IMR-90 (cell line): ENCODE measurements around the gene KIRREL2. TPM values are rescaled to one million over a fixed set of nuclear protein-coding genes. Genes with fewer than 3 reads are reported as not detected.

ENCODE experiments used
- ATAC-seq: fragments of 200-7000 bp; cut with Tn5 transposase; 2 replicates; pipeline ENCODE4 v1.9.1; 2020; ENCODE audit warnings: low read depth, mild to moderate bottlenecking, moderate library complexity
- BruUV-seq: library from RNA; stranded (reverse); fragments of 400-500 nt; replicated peaks from 2 replicates; lab custom pipeline; 2021; lab: Mats Ljungman, UMichigan
- CTCF ChIA-PET: fragments of 300-600 bp; formaldehyde crosslinking; extraction: SDS; loops from one replicate; lab custom pipeline; 2021; ENCODE audit warnings: antibody characterized with exemption; lab: Yijun Ruan, JAX
- POLR2A ChIA-PET: fragments of 300-600 bp; sonication (Branson Sonifier 250); formaldehyde crosslinking; loops from one replicate; lab custom pipeline; 2022; ENCODE audit warnings: antibody characterized with exemption; ENCODE audit not compliant: unreplicated experiment; lab: Charles Lee
- DNase-seq: peaks from one replicate; pipeline ENCODE4 v3.0.0; 2013
- H2AFZ ChIP-seq: replicated peaks from 2 replicates; pipeline ENCODE3; 2013; ENCODE audit warnings: low read length, mild to moderate bottlenecking; ENCODE audit not compliant: poor library complexity
- H2AK5ac ChIP-seq: 2 replicates; pipeline ENCODE4 v1.6.1; 2013; ENCODE audit warnings: low read depth, low read length, inconsistent platforms
- H2AK9ac ChIP-seq: replicated peaks from 2 replicates; pipeline ENCODE3; 2013; ENCODE audit warnings: mild to moderate bottlenecking, low read depth, low read length, moderate library complexity; ENCODE audit not compliant: poor library complexity
- H2BK120ac ChIP-seq: 2 replicates; pipeline ENCODE4 v1.6.1; 2013; ENCODE audit warnings: low read depth, low read length, inconsistent platforms
- H2BK15ac ChIP-seq: 3 replicates; pipeline ENCODE4 v1.6.1; 2013; ENCODE audit warnings: low read depth, low read length, inconsistent platforms
- H2BK20ac ChIP-seq: 2 replicates; pipeline ENCODE4 v1.6.1; 2013; ENCODE audit warnings: low read depth, mild to moderate bottlenecking, inconsistent platforms, low read length, moderate library complexity
- H2BK5ac ChIP-seq: 2 replicates; pipeline ENCODE4 v1.6.1; 2013; ENCODE audit warnings: mild to moderate bottlenecking, low read depth, low read length, inconsistent platforms; ENCODE audit not compliant: poor library complexity, severe bottlenecking
- H3K14ac ChIP-seq: replicated peaks from 2 replicates; pipeline ENCODE4 v1.6.1; 2013; ENCODE audit warnings: low read depth, low read length, inconsistent platforms
- H3K18ac ChIP-seq: 2 replicates; pipeline ENCODE4 v1.6.1; 2013; ENCODE audit warnings: low read depth, low read length, control low read depth
- H3K23ac ChIP-seq: 2 replicates; pipeline ENCODE4 v1.6.1; 2013; ENCODE audit warnings: low read depth, low read length, inconsistent platforms
- H3K27ac ChIP-seq: 2 replicates; pipeline ENCODE4 v1.5.1; 2013; ENCODE audit warnings: mild to moderate bottlenecking, control low read depth, low read length; ENCODE audit not compliant: insufficient read depth
- H3K27me3 ChIP-seq: 2 replicates; pipeline ENCODE4 v1.6.1; 2013; ENCODE audit warnings: low read length; ENCODE audit not compliant: control insufficient read depth, insufficient read depth
- H3K36me3 ChIP-seq: 2 replicates; pipeline ENCODE4 v1.6.1; 2013; ENCODE audit warnings: low read length, mixed read lengths; ENCODE audit not compliant: control insufficient read depth, insufficient read depth
- H3K4ac ChIP-seq: 2 replicates; pipeline ENCODE4 v1.6.1; 2013; ENCODE audit warnings: low read depth, low read length, inconsistent platforms
- H3K4me1 ChIP-seq: 2 replicates; pipeline ENCODE4 v1.6.1; 2013; ENCODE audit warnings: low read length, mixed read lengths; ENCODE audit not compliant: control insufficient read depth, insufficient read depth
- H3K4me2 ChIP-seq: 2 replicates; pipeline ENCODE4 v1.6.1; 2013; ENCODE audit warnings: low read depth, mild to moderate bottlenecking, control low read depth, low read length, moderate library complexity
- H3K4me3 ChIP-seq: 2 replicates; pipeline ENCODE4 v1.5.1; 2013; ENCODE audit warnings: low read depth, mild to moderate bottlenecking, control low read depth, low read length, moderate library complexity; ENCODE audit not compliant: insufficient read depth
- H3K56ac ChIP-seq: 2 replicates; pipeline ENCODE4 v1.6.1; 2013; ENCODE audit warnings: low read length, inconsistent platforms; ENCODE audit not compliant: insufficient read depth; ENCODE audit errors: extremely low read depth
- H3K79me1 ChIP-seq, 2 experiments: 2 replicates each; pipeline ENCODE4 v1.6.1; 2013; ENCODE audit warnings: low read length in 2 of 2, inconsistent platforms in 1 of 2, low read depth in 1 of 2
- H3K9ac ChIP-seq: 2 replicates; pipeline ENCODE4 v1.6.1; 2013; ENCODE audit warnings: low read depth, low read length, control low read depth
- H3K9me1 ChIP-seq: 2 replicates; pipeline ENCODE4 v1.6.1; 2013; ENCODE audit warnings: low read length, inconsistent platforms; ENCODE audit not compliant: insufficient read depth
- H3K9me3 ChIP-seq: 2 replicates; pipeline ENCODE4 v1.6.1; 2013; ENCODE audit warnings: low read length; ENCODE audit not compliant: control insufficient read depth, insufficient read depth
- H4K20me1 ChIP-seq: 2 replicates; pipeline ENCODE4 v1.6.1; 2013; ENCODE audit warnings: low read length, inconsistent platforms; ENCODE audit not compliant: insufficient read depth
- H4K5ac ChIP-seq: 2 replicates; pipeline ENCODE4 v1.6.1; 2013; ENCODE audit warnings: mild to moderate bottlenecking, low read depth, low read length, control low read depth
- H4K8ac ChIP-seq, 2 experiments: 2 replicates each; pipeline ENCODE4 v1.6.1; 2013; ENCODE audit warnings: low read depth in 2 of 2, low read length in 2 of 2, control low read depth in 1 of 2, inconsistent platforms in 1 of 2
- H4K91ac ChIP-seq: 2 replicates; pipeline ENCODE4 v1.6.1; 2013; ENCODE audit warnings: low read depth, low read length, inconsistent platforms; ENCODE audit not compliant: insufficient read depth
- BHLHE40 ChIP-seq: fragments of 150-350 bp; IDR thresholded peaks from 2 replicates; pipeline ENCODE4 v1.6.1; 2016; ENCODE audit warnings: mild to moderate bottlenecking, low read depth, low read length
- CEBPB ChIP-seq: IDR thresholded peaks from 2 replicates; pipeline ENCODE4 v1.6.1; 2012; ENCODE audit warnings: low read depth, low read length, improper control_type of control experiment
- CHD1 ChIP-seq: IDR thresholded peaks from 2 replicates; pipeline ENCODE4 v1.6.1; 2012; ENCODE audit warnings: low read depth, low read length, improper control_type of control experiment
- CTCF ChIP-seq: conservative IDR thresholded peaks from 2 replicates; pipeline ENCODE4 v1.5.1; 2012; ENCODE audit warnings: mild to moderate bottlenecking, low read depth, low read length, improper control_type of control experiment
- FOS ChIP-seq: fragments of 150-350 bp; IDR thresholded peaks from 2 replicates; pipeline ENCODE4 v1.6.1; 2016; ENCODE audit warnings: low read depth, low read length
- MAFK ChIP-seq: IDR thresholded peaks from 2 replicates; pipeline ENCODE4 v1.6.1; 2012; ENCODE audit warnings: low read depth, low read length, improper control_type of control experiment
- MAZ ChIP-seq: IDR thresholded peaks from 2 replicates; pipeline ENCODE4 v1.6.1; 2012; ENCODE audit warnings: low read depth, mild to moderate bottlenecking, low read length, improper control_type of control experiment, moderate library complexity, borderline replicate concordance
- MXI1 ChIP-seq: IDR thresholded peaks from 2 replicates; pipeline ENCODE4 v1.6.1; 2012; ENCODE audit warnings: low read depth, mild to moderate bottlenecking, low read length, moderate library complexity, borderline replicate concordance
- NFE2L2 ChIP-seq: fragments of 150-350 bp; IDR thresholded peaks from 2 replicates; pipeline ENCODE4 v1.6.1; 2016; ENCODE audit warnings: low read depth, mild to moderate bottlenecking, low read length
- POLR2A ChIP-seq: IDR thresholded peaks from 2 replicates; pipeline ENCODE4 v1.6.1; 2012; ENCODE audit warnings: mild to moderate bottlenecking, low read depth, low read length
- RAD21 ChIP-seq: IDR thresholded peaks from 2 replicates; pipeline ENCODE4 v1.6.1; 2012; ENCODE audit warnings: low read length, improper control_type of control experiment
- RCOR1 ChIP-seq: IDR thresholded peaks from 2 replicates; pipeline ENCODE4 v1.6.1; 2012; ENCODE audit warnings: mild to moderate bottlenecking, low read length, improper control_type of control experiment; ENCODE audit not compliant: insufficient replicate concordance
- SMC3 ChIP-seq: fragments of 150-350 bp; IDR thresholded peaks from 2 replicates; pipeline ENCODE4 v1.6.1; 2016; ENCODE audit warnings: low read depth, mild to moderate bottlenecking, antibody characterized with exemption, low read length, moderate library complexity
- USF2 ChIP-seq: fragments of 150-350 bp; IDR thresholded peaks from 2 replicates; pipeline ENCODE4 v1.6.1; 2017; ENCODE audit warnings: mild to moderate bottlenecking, antibody characterized with exemption, low read length, low read depth
- WGBS, 2 experiments: methylation state at CpG; one replicate each; pipeline versions ENCODE4 v1.1.5 to v1.1.7; 2013; ENCODE audit warnings: missing lambda C conversion rate in 2 of 2; ENCODE audit not compliant: insufficient read length in 1 of 2; ENCODE audit errors: extremely low coverage in 2 of 2; 5-methylcytosine and 5-hydroxymethylcytosine counted together
- dilution Hi-C: fragments of 300-500 bp; cut with HindIII; formaldehyde crosslinking; loops from one replicate; pipeline ENCODE4 v1.14.3; 2018; ENCODE audit warnings: low sequenced_read_pairs; ENCODE audit not compliant: unreplicated experiment
- in situ Hi-C: fragments of 300-500 bp; cut with MboI; formaldehyde crosslinking; loops from 3 replicates; pipeline ENCODE4 v1.14.3; 2019; ENCODE audit warnings: low sequenced_read_pairs, inconsistent platforms, mixed read lengths
- intact Hi-C: fragments of 100-400 bp; cut with micrococcal nuclease; formaldehyde crosslinking; loops from 2 replicates; pipeline ENCODE4 v1.10.0; 2022
- polyA plus RNA-seq, 3 experiments: library from polyadenylated mRNA; depleted of rRNA; stranded (reverse); fragments of >200 nt; gene quantifications; 2 replicates each; pipeline ENCODE4 v1.2.3, GENCODE V29; 2012; ENCODE audit warnings: low replicate concordance in 1 of 3
- total RNA-seq: library from RNA; depleted of rRNA; stranded (reverse); fragments of >200 nt; gene quantifications from 2 replicates; pipeline ENCODE4 v1.2.3, GENCODE V29; 2012

Gene KIRREL2
- total and polyA plus RNA-seq, 2 of the 4 experiments (the other 2 are of a cell fraction) = not detected

GRCh38 chr19:35904311-35905068 lies 47.8 kb downstream of the KIRREL2 start:
- Histone ChIP-seq H3K23ac (no peak overlapping the region; the same call in 1 of the 2 replicates), H3K27me3 (no peaks in the 10 kb centered on the region), H3K9me1 (peaks cover 22% of the 10 kb centered on the region), H4K5ac (peak overlapping the region; percentile 55; the same call in 1 of the 2 replicates), H3K9me3 (no peaks in the 10 kb centered on the region), H2BK15ac (peak overlapping the region; percentile 81; the same call in 1 of the 3 replicates), H4K20me1 (no peaks in the 10 kb centered on the region), H2BK5ac (peak overlapping the region; percentile 71), H3K18ac (0 out of 2 replicates have a peak overlapping the region, but pooled peaks have one; percentile 24), H3K79me1 (peaks cover 0 to 7% of the 10 kb centered on the region in 2 experiments; a peak in 3 of 4 replicates), H3K4me3 (no peak overlapping the region), H2BK20ac (peak overlapping the region; percentile 82), H3K27ac (peak overlapping the region; percentile 80), H3K4me2 (no peak overlapping the region), H3K56ac (no peak overlapping the region), H2BK120ac (peak overlapping the region; percentile 79), H3K4ac (peak overlapping the region; percentile 72), H3K4me1 (peaks cover 31% of the 10 kb centered on the region), H4K8ac (peak overlapping the region in 1 of 2 experiments; percentile 84; a peak in 2 of 4 replicates), H3K14ac (no peak overlapping the region; the same call in 1 of the 2 replicates), H3K9ac (peak overlapping the region; percentile 31; the same call in 1 of the 2 replicates), H2AK9ac (peak overlapping the region; percentile 69), H3K36me3 (no peaks in the 10 kb centered on the region), H4K91ac (peak overlapping the region; percentile 51), H2AFZ (peak overlapping the region; percentile 52), H2AK5ac (peak overlapping the region; percentile 76)
- ATAC-seq (no peak), DNase-seq (no peak)
- CTCF ChIA-PET = no interaction called here
- POLR2A ChIA-PET = no interaction called here
- BruUV-seq = no TSS peak
- in situ Hi-C loops = no loop called here
- 91% methylated on average over 5 of the region's 10 CpGs; no CpG with 5 or more reads in 1 of the 2 experiments for WGBS, 2 experiments
- TF ChIP-seq MXI1 = no peak
- no peak for TF ChIP-seq CHD1
- no peak for TF ChIP-seq CTCF
- TF ChIP-seq MAZ = no peak
- no peak for TF ChIP-seq RAD21
- TF ChIP-seq BHLHE40 = no peak
- TF ChIP-seq USF2 = no peak
- TF ChIP-seq RCOR1 = no peak
- TF ChIP-seq FOS = no peak
- no peak for TF ChIP-seq MAFK
- no peak for TF ChIP-seq NFE2L2
- no peak for TF ChIP-seq CEBPB
- no peak for TF ChIP-seq SMC3
- no peak for TF ChIP-seq POLR2A
- intact Hi-C loops = no loop called here
- dilution Hi-C loops = no loop called here
